ENCODE measurements around the gene TENT4A.
A peak's percentile ranks its signal among the peaks of the same experiment; 100 is the strongest.

Gene TENT4A

DNA sequence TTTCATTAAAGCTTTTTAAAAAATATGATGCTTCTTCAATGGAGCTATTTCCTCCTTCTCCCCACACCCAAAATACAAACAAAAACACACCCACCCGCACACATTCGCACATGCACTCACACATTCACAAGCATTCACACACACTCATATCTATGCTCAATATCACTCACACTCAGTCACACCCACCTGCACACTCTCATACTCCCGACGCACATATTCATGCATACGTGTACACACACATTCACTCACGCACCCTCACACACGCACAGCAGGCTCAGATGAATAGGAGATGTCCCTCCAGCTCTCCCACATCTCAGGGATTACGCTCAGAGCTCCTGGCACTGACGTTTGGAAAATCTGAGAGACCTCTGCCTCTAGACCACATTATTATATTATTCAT lies 25.7 kb upstream of the TENT4A start:
- peaks cover 12% of the 10 kb centered on the region for H3K27me3 ChIP-seq (ENCODE audit: insufficient read depth, low read length, poor library complexity)
- no peak overlapping the region for H3K9ac ChIP-seq (ENCODE audit: low read depth, low read length)
- H3K4me3 ChIP-seq (ENCODE audit: low read depth in 1 of 2, low read length in 2 of 2): peak overlapping the region in 1 of 2 experiments; percentile 18; a peak in 1 of 4 replicates

GRCh38 chr5:6692906-6693305 lies 20.3 kb upstream of the TENT4A start:
- H3K4me2 ChIP-seq (ENCODE audit: insufficient read depth, low read length): no peak overlapping the region
- H3K27me3 ChIP-seq (ENCODE audit: insufficient read depth, low read length, poor library complexity): peaks cover 11% of the 10 kb centered on the region
- H3K79me2 ChIP-seq (ENCODE audit: insufficient read depth, low read length): no peaks in the 10 kb centered on the region
- no peak for DNase-seq
- no peak overlapping the region for H3K4me3 ChIP-seq (ENCODE audit: low read depth in 1 of 2, low read length in 2 of 2)
- H3K27ac ChIP-seq (ENCODE audit: low read length): no peak overlapping the region
- no peak for ATAC-seq (ENCODE audit: insufficient read depth, low read depth)
- TF ChIP-seq, protein P1, sequence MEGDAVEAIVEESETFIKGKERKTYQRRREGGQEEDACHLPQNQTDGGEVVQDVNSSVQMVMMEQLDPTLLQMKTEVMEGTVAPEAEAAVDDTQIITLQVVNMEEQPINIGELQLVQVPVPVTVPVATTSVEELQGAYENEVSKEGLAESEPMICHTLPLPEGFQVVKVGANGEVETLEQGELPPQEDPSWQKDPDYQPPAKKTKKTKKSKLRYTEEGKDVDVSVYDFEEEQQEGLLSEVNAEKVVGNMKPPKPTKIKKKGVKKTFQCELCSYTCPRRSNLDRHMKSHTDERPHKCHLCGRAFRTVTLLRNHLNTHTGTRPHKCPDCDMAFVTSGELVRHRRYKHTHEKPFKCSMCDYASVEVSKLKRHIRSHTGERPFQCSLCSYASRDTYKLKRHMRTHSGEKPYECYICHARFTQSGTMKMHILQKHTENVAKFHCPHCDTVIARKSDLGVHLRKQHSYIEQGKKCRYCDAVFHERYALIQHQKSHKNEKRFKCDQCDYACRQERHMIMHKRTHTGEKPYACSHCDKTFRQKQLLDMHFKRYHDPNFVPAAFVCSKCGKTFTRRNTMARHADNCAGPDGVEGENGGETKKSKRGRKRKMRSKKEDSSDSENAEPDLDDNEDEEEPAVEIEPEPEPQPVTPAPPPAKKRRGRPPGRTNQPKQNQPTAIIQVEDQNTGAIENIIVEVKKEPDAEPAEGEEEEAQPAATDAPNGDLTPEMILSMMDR (IDR thresholded peaks at IDR 0.05; ENCODE audit: borderline replicate concordance, extremely low read depth, low read length, poor library complexity, severe bottlenecking): no peak
- TF ChIP-seq EZH2 (IDR thresholded peaks at IDR 0.05; ENCODE audit: borderline replicate concordance, low read depth, low read length, severe bottlenecking): no peak
- no peaks in the 10 kb centered on the region for H4K20me1 ChIP-seq (ENCODE audit: insufficient read depth, low read length)
- H3K9ac ChIP-seq (ENCODE audit: low read depth, low read length): no peak overlapping the region
- H2AFZ ChIP-seq (ENCODE audit: low read depth, low read length): no peak overlapping the region
- H3K36me3 ChIP-seq (ENCODE audit: insufficient read depth, low read length): no peaks in the 10 kb centered on the region
- no peaks in the 10 kb centered on the region for H3K4me1 ChIP-seq (ENCODE audit: insufficient read depth, low read length)
- no peaks in the 10 kb centered on the region for H3K9me3 ChIP-seq (ENCODE audit: insufficient read depth, low read length, severe bottlenecking)

More for the DNA sequence above, 25.7 kb upstream of the TENT4A start:
- ATAC-seq (ENCODE audit: insufficient read depth, low read depth) (no peak), DNase-seq (no peak)
- Histone ChIP-seq H2AFZ (ENCODE audit: low read depth, low read length) (no peak overlapping the region), H3K79me2 (ENCODE audit: insufficient read depth, low read length) (no peaks in the 10 kb centered on the region), H3K4me2 (ENCODE audit: insufficient read depth, low read length) (peak overlapping the region; percentile 62), H3K36me3 (ENCODE audit: insufficient read depth, low read length) (no peaks in the 10 kb centered on the region), H3K27ac (ENCODE audit: low read length) (no peak overlapping the region), H3K4me1 (ENCODE audit: insufficient read depth, low read length) (peaks cover 6% of the 10 kb centered on the region), H3K9me3 (ENCODE audit: insufficient read depth, low read length, severe bottlenecking) (no peaks in the 10 kb centered on the region), H4K20me1 (ENCODE audit: insufficient read depth, low read length) (peaks cover 8% of the 10 kb centered on the region)
- TF ChIP-seq EZH2 (IDR thresholded peaks at IDR 0.05; ENCODE audit: borderline replicate concordance, low read depth, low read length, severe bottlenecking): no peak
- TF ChIP-seq, protein P1 (IDR thresholded peaks at IDR 0.05; ENCODE audit: borderline replicate concordance, extremely low read depth, low read length, poor library complexity, severe bottlenecking): no peak

- Histone ChIP-seq H3K27me3 (ENCODE audit: insufficient read depth, low read length, poor library complexity) (peaks cover 4% of the 10 kb centered on the region), H4K20me1 (ENCODE audit: insufficient read depth, low read length) (no peaks in the 10 kb centered on the region), H3K4me2 (ENCODE audit: insufficient read depth, low read length) (no peak overlapping the region), H2AFZ (ENCODE audit: low read depth, low read length) (no peak overlapping the region), H3K79me2 (ENCODE audit: insufficient read depth, low read length) (no peaks in the 10 kb centered on the region), H3K27ac (ENCODE audit: low read length) (no peak overlapping the region), H3K4me3 (ENCODE audit: low read depth in 1 of 2, low read length in 2 of 2) (no peak overlapping the region), H3K36me3 (ENCODE audit: insufficient read depth, low read length) (no peaks in the 10 kb centered on the region), H3K9ac (ENCODE audit: low read depth, low read length) (no peak overlapping the region), H3K9me3 (ENCODE audit: insufficient read depth, low read length, severe bottlenecking) (no peaks in the 10 kb centered on the region), H3K4me1 (ENCODE audit: insufficient read depth, low read length) (no peaks in the 10 kb centered on the region)
- ATAC-seq (ENCODE audit: insufficient read depth, low read depth) (no peak), DNase-seq (no peak)
- no peak for TF ChIP-seq EZH2 (IDR thresholded peaks at IDR 0.05; ENCODE audit: borderline replicate concordance, low read depth, low read length, severe bottlenecking)
- TF ChIP-seq, protein P1 (IDR thresholded peaks at IDR 0.05; ENCODE audit: borderline replicate concordance, extremely low read depth, low read length, poor library complexity, severe bottlenecking): no peak
Measured at GRCh38 chr5:6698696-6699095, 14.5 kb upstream of the TENT4A start.

- DNase-seq (no peak), ATAC-seq (ENCODE audit: insufficient read depth, low read depth) (no peak)
- Histone ChIP-seq H4K20me1 (ENCODE audit: insufficient read depth, low read length) (no peaks in the 10 kb centered on the region), H3K4me2 (ENCODE audit: insufficient read depth, low read length) (no peak overlapping the region), H3K4me1 (ENCODE audit: insufficient read depth, low read length) (no peaks in the 10 kb centered on the region), H3K36me3 (ENCODE audit: insufficient read depth, low read length) (no peaks in the 10 kb centered on the region), H3K9me3 (ENCODE audit: insufficient read depth, low read length, severe bottlenecking) (no peaks in the 10 kb centered on the region), H3K4me3 (ENCODE audit: low read depth in 1 of 2, low read length in 2 of 2) (no peak overlapping the region), H3K79me2 (ENCODE audit: insufficient read depth, low read length) (no peaks in the 10 kb centered on the region), H2AFZ (ENCODE audit: low read depth, low read length) (no peak overlapping the region), H3K27ac (ENCODE audit: low read length) (no peak overlapping the region), H3K9ac (ENCODE audit: low read depth, low read length) (no peak overlapping the region), H3K27me3 (ENCODE audit: insufficient read depth, low read length, poor library complexity) (peaks cover 4% of the 10 kb centered on the region)
- TF ChIP-seq, protein P1 (IDR thresholded peaks at IDR 0.05; ENCODE audit: borderline replicate concordance, extremely low read depth, low read length, poor library complexity, severe bottlenecking): no peak
- no peak for TF ChIP-seq EZH2 (IDR thresholded peaks at IDR 0.05; ENCODE audit: borderline replicate concordance, low read depth, low read length, severe bottlenecking)
Measured at GRCh38 chr5:6699357-6699756, 13.9 kb upstream of the TENT4A start.

Measured in DND-41 (cell line).